Left lung (tissue), 10 donors: Measurements from ENCODE around the gene B4GAT1. TPM values are rescaled to one million over a fixed set of nuclear protein-coding genes. Genes with fewer than 3 reads are reported as not detected.
"Not testable (repeated sequence)": the region's sequence is repeated elsewhere in the genome, so short reads cannot be mapped to it uniquely, and the experiment has no call there.

ENCODE experiments used
- ATAC-seq: fragments of 200-7000 bp; cut with Tn5 transposase; one replicate; pipeline ENCODE4 v1.9.1; 2020; ENCODE audit warnings: moderate library complexity
- DNase-seq, 4 donors: peaks; one replicate each; pipeline ENCODE4 v3.0.0-alpha.2; 2013 to 2020
- H3K27ac ChIP-seq, 2 donors: fragments of 200-600 bp; sonication (generic) in 1 of 2; one replicate each; pipeline versions ENCODE4 v1.5.0 to v1.8.0; 2020 to 2021
- H3K27me3 ChIP-seq, 2 donors: fragments of 200-600 bp; sonication (generic) in 1 of 2; one replicate each; pipeline versions ENCODE4 v1.5.0 to v1.8.0; 2020 to 2021
- H3K36me3 ChIP-seq, 2 donors: fragments of 200-600 bp; sonication (generic) in 1 of 2; one replicate each; pipeline versions ENCODE4 v1.5.0 to v1.8.0; 2020 to 2021
- H3K4me1 ChIP-seq, 2 donors: fragments of 200-600 bp; one replicate each; pipeline ENCODE4 v1.8.0; 2021
- H3K4me3 ChIP-seq, 2 donors: fragments of 200-600 bp; sonication (generic) in 1 of 2; one replicate each; pipeline versions ENCODE4 v1.5.0 to v1.8.0; 2020 to 2021; ENCODE audit warnings: mild to moderate bottlenecking in 1 of 2
- H3K9me3 ChIP-seq, 2 donors: fragments of 200-600 bp; sonication (generic) in 1 of 2; one replicate each; pipeline versions ENCODE4 v1.5.0 to v1.8.0; 2020 to 2021
- intact Hi-C, 2 donors: fragments of 100-400 bp; cut with DNase I; formaldehyde crosslinking; loops; one replicate each; pipeline versions ENCODE4 v1.11.2 to v1.14.2; 2022
- polyA plus RNA-seq, 6 donors: library from polyadenylated mRNA; unstranded; fragments of 120-200 nt; gene quantifications; one replicate each; pipeline ENCODE4 v1.2.1, GENCODE V29; 2013; ENCODE audit not compliant: insufficient read length in 6 of 6
- total RNA-seq, 2 donors: library from RNA; stranded (reverse); fragmentation: NEBNext Ultra II Directional; extraction: Animal tissue kit (Norgen Biotek cat#: 25700); gene quantifications; one replicate each; pipeline ENCODE4 v1.2.1, GENCODE V29; 2021
- TF ChIP-seq, protein P1 (sequence below), 2 donors: fragments of 200-600 bp; sonication (generic) in 1 of 2; IDR thresholded peaks; one replicate each; pipeline versions ENCODE4 v1.5.0 to v1.8.0; 2021; ENCODE audit warnings: antibody characterized with exemption in 2 of 2
- donor health status: DM: no; HTN: yes; CAD: no.
- donor health status: DM: no; HTN: no; CAD: no.

B4GAT1 gene
- total and polyA plus RNA-seq, 8 donors: 22.9 to 35.9 (median 30.2) TPM

DNA sequence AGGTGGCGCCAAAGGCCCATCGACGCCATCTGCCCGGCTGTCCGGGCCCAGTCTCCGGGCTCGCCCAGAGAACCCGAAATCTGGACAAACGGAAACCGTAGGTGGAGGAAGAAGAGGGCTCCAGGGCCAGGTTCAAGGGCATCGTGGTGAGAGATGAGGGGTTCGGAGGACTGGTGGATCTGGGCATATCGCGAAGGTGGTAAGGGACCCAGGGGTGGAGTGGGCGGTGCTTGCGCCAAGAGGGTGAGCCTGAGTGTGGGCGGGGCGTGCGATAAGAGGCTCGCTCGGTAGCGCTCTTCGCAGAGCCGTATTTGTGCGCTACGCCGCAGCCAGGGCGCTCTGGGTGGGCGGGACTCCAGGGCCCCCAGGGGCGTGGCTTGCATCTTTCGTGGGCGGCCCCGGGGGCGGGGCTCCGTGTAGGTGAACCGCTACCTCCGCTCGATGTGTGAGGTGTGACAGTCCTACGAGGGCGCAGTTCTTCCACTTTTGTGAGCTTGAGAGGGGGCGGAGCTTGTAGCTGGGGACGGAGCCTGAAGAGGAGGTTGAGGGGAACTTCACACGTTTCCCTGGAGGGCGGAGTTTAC is 35.4 kb downstream of the B4GAT1 start:
- Histone ChIP-seq H3K4me3 (peak overlapping the region; percentile 37 to 62), H3K36me3 (no peaks in the 10 kb centered on the region), H3K4me1 (peaks cover 0 to 31% of the 10 kb centered on the region in 2 donors), H3K9me3 (no peaks in the 10 kb centered on the region), H3K27me3 (peaks cover 0 to 17% of the 10 kb centered on the region in 2 donors), H3K27ac (peak overlapping the region; percentile 86 to 88)
- TF ChIP-seq, protein P1, sequence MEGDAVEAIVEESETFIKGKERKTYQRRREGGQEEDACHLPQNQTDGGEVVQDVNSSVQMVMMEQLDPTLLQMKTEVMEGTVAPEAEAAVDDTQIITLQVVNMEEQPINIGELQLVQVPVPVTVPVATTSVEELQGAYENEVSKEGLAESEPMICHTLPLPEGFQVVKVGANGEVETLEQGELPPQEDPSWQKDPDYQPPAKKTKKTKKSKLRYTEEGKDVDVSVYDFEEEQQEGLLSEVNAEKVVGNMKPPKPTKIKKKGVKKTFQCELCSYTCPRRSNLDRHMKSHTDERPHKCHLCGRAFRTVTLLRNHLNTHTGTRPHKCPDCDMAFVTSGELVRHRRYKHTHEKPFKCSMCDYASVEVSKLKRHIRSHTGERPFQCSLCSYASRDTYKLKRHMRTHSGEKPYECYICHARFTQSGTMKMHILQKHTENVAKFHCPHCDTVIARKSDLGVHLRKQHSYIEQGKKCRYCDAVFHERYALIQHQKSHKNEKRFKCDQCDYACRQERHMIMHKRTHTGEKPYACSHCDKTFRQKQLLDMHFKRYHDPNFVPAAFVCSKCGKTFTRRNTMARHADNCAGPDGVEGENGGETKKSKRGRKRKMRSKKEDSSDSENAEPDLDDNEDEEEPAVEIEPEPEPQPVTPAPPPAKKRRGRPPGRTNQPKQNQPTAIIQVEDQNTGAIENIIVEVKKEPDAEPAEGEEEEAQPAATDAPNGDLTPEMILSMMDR (IDR thresholded peaks at IDR 0.05): no peak
- intact Hi-C loops: loop anchor here in 1 of 2 donors (10.0 kb wide), 1 partner anchor 73 kb away; no protein-coding TSS in a partner anchor
- DNase-seq (peak in 3 of 4 donors; percentile 94 to 95 (median 95)), ATAC-seq (peak; percentile 81)

DNA sequence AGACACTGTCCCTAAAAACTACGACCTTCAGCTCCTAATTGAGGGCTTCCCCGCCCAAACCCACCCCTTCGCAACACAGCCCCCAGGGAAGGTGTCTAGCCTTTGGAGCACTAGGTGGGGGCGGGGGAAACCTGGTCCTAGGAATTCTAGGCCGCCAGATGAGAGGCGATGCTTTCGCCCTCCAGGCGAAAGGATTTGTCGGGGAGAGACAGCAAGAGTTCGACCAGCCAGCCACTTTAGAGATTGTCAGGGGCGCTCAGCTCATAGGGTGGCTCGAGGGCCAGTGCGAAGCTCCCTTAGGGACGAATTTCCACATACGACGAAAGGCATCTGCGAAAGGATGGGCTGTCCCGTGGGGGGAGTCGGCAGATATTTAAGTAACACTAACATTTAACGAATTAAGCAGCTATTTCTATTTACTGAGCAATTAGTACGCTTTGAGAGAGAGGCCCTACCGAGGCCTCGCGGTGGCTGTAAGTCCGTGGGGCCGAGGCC is 35.9 kb downstream of the B4GAT1 start:
- Histone ChIP-seq H3K4me3 (peak overlapping the region; percentile 37 to 62), H3K27ac (peak overlapping the region; percentile 86 to 88), H3K27me3 (peaks cover 0 to 12% of the 10 kb centered on the region in 2 donors), H3K9me3 (no peaks in the 10 kb centered on the region), H3K4me1 (peaks cover 0 to 26% of the 10 kb centered on the region in 2 donors), H3K36me3 (no peaks in the 10 kb centered on the region)
- TF ChIP-seq, protein P1 (IDR thresholded peaks at IDR 0.05): peak; percentile 80 to 88
- DNase-seq (no peak), ATAC-seq (no peak)
- intact Hi-C loops: loop anchor here in 1 of 2 donors (10.0 kb wide), 1 partner anchor 73 kb away; no protein-coding TSS in a partner anchor

DNA sequence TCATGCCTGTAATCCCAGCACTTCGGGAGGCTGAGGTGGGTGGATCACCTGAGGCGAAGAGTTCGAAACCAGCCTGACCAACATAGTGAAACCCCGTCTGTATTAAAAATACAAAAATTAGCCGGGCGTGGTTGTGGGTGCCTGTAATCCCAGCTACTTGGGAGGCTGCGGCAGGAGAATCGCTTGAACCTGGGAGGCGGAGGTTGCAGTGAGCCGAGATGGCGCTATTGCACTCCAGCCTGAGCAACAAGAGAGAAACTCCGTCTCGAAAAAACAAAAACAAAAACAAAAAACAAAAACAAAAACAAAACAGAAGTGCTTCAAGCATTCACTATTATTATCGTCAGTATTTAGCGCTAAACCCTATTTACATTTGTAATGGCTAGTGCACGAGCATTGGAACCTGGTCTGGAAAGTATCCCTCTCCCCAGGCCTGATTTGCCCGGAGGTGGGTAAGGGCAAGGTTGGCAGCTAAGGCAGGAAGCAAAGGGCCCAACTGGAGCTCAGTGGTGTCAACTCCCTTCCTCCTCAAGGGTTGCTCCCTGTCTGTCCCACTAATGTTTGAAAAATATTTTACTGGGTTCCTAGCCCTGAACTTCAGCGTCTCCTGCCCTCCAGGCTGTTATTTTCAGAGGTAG is 36.5 kb downstream of the B4GAT1 start:
- not testable (repeated sequence) for ATAC-seq, H3K27me3 ChIP-seq, DNase-seq, H3K36me3 ChIP-seq, H3K9me3 ChIP-seq, H3K27ac ChIP-seq, H3K4me3 ChIP-seq
- intact Hi-C loops: loop anchor here in 1 of 2 donors (10.0 kb wide), 1 partner anchor 74 kb away; no protein-coding TSS in a partner anchor
- H3K4me1 ChIP-seq: peaks cover 0 to 24% of the 10 kb centered on the region in 2 donors

DNA sequence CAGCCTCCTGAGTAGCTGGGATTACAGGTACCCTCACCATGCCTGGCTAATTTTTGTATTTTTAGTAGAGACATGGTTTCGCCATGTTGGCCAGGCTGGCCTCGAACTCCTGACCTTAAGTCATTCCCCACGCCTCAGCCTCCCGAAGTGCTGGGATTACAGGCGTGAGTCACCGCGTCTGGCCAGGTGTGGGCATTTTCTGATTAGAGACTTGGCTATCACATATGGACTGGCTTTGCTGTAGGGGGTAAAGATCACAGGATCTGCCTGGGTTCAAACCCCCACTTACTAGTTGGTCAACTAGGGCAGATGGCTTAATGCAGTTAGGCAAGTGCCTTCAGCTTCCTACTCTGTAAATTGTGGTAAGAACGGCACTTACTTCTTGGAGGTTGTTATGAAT is 37.1 kb downstream of the B4GAT1 start:
- Histone ChIP-seq H3K27ac (no peak overlapping the region), H3K4me3 (no peak overlapping the region), H3K9me3 (no peaks in the 10 kb centered on the region), H3K4me1 (peaks cover 0 to 24% of the 10 kb centered on the region in 2 donors), H3K27me3 (no peaks in the 10 kb centered on the region), H3K36me3 (no peaks in the 10 kb centered on the region)
- ATAC-seq (no peak), DNase-seq (no peak)
- intact Hi-C loops: loop anchor here in 1 of 2 donors (10.0 kb wide), 1 partner anchor 74 kb away; no protein-coding TSS in a partner anchor
- TF ChIP-seq, protein P1 (IDR thresholded peaks at IDR 0.05): no peak

DNA sequence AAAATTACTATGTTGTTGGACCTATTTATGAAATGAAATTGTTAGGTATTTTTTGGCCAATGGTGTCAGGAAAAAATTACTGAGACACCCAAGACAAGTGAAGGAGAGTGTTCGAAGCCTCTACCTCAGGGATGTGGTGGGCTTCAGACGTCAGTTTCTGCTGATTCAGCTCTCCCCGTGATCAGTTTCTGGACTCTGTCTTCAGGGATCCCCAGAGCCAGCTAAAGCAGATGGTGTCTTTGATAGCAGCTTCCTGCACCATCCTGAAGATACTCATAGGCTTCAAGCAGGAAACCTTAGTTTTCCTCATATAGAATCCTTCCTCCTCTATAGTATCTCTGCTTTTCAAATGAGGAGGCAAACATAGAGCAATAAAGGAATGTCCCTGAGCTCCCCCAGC is 38.0 kb downstream of the B4GAT1 start:
- Histone ChIP-seq H3K9me3 (no peaks in the 10 kb centered on the region), H3K27me3 (no peaks in the 10 kb centered on the region), H3K27ac (no peak overlapping the region), H3K4me3 (no peak overlapping the region), H3K36me3 (no peaks in the 10 kb centered on the region), H3K4me1 (peaks cover 0 to 24% of the 10 kb centered on the region in 2 donors)
- DNase-seq (no peak), ATAC-seq (no peak)
- TF ChIP-seq, protein P1 (IDR thresholded peaks at IDR 0.05): no peak
- intact Hi-C loops: no loop called here
